ENCODE data around the gene SEC62.
A peak's percentile ranks its signal among the peaks of the same experiment; 100 is the strongest.

The SEC62 gene

DNA sequence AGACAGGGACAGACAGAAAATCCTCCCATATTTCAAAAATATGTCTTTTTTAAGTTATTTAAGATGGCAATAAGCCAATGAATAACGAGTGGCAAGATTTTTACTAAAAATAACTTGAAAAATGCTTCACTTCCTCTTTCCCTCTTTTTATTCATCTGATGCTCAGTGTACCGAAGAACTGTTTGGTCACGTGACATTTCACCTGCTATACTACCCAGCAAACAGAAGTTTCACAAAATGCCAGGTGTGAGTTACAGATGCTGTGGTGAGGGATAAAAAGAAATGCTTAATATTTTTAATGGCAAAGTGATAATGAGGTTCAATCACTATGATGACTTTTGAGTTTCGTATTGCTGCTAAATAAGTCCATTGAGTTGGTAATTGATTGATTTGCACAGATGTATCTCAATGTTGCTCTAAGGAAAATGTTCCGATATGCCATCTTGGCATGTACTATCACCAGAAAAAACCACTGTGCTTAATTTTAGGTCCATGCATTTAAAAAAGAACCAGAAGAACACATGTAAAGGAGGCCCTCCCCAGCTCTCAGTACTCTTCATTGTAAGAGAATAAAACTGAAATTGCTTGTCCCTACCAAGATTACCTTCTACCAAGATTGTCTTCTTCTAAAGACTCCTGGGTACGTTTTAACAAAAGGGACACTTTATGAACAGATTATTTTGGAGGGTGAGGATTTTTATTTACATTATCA lies 26.0 kb upstream of the SEC62 start:
- Histone ChIP-seq H3K4me1 (ENCODE audit: low read depth, poor library complexity, severe bottlenecking) (peaks cover 42% of the 10 kb centered on the region), H3K36me3 (ENCODE audit: insufficient read depth) (no peaks in the 10 kb centered on the region), H2AFZ (ENCODE audit: low read depth) (peak overlapping the region; percentile 49), H3K27ac (peak overlapping the region; percentile 30; the same call in 1 of the 2 replicates), H3K4me2 (peak overlapping the region; percentile 59), H3K9ac (no peak overlapping the region), H3K27me3 (ENCODE audit: insufficient read depth, low read depth) (no peaks in the 10 kb centered on the region), H4K20me1 (ENCODE audit: insufficient read depth) (no peaks in the 10 kb centered on the region), H3K79me2 (ENCODE audit: insufficient read depth, low read depth) (no peaks in the 10 kb centered on the region), H3K4me3 (IDR thresholded peaks at IDR 0.05; ENCODE audit: insufficient read depth, low read depth, low read length) (peak overlapping the region; percentile 21)
- TF ChIP-seq, protein P1, sequence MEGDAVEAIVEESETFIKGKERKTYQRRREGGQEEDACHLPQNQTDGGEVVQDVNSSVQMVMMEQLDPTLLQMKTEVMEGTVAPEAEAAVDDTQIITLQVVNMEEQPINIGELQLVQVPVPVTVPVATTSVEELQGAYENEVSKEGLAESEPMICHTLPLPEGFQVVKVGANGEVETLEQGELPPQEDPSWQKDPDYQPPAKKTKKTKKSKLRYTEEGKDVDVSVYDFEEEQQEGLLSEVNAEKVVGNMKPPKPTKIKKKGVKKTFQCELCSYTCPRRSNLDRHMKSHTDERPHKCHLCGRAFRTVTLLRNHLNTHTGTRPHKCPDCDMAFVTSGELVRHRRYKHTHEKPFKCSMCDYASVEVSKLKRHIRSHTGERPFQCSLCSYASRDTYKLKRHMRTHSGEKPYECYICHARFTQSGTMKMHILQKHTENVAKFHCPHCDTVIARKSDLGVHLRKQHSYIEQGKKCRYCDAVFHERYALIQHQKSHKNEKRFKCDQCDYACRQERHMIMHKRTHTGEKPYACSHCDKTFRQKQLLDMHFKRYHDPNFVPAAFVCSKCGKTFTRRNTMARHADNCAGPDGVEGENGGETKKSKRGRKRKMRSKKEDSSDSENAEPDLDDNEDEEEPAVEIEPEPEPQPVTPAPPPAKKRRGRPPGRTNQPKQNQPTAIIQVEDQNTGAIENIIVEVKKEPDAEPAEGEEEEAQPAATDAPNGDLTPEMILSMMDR (conservative IDR thresholded peaks at IDR 0.05; ENCODE audit: low read depth, low read length), result no peak

DNA sequence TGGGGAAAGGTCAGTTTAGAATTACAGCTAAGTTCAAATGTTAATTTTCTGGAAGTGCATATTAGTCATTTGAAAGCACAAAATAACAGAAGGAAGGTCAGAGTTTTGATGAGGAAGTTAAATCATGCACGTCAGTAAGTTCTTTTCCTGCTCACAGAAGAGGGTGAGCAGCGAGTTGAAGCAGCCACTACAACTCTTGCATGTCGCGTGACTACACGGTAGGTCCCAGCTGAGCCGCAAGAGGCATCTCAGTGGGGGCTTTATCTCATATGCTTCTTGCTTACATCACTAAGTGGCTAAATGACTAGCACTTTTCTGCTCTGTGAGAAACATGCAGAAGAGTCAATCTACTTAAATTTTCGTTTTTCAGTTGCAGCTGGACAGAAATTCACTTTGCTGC lies 21.3 kb upstream of the SEC62 start:
- Histone ChIP-seq H3K27ac (no peak overlapping the region), H3K4me3 (IDR thresholded peaks at IDR 0.05; ENCODE audit: insufficient read depth, low read depth, low read length) (no peak overlapping the region), H4K20me1 (ENCODE audit: insufficient read depth) (no peaks in the 10 kb centered on the region), H3K4me1 (ENCODE audit: low read depth, poor library complexity, severe bottlenecking) (peaks cover 21% of the 10 kb centered on the region), H2AFZ (ENCODE audit: low read depth) (0 out of 2 replicates have a peak overlapping the region, but pooled peaks have one; percentile 12), H3K27me3 (ENCODE audit: insufficient read depth, low read depth) (no peaks in the 10 kb centered on the region), H3K9ac (no peak overlapping the region), H3K36me3 (ENCODE audit: insufficient read depth) (no peaks in the 10 kb centered on the region), H3K4me2 (no peak overlapping the region), H3K79me2 (ENCODE audit: insufficient read depth, low read depth) (no peaks in the 10 kb centered on the region)
- TF ChIP-seq, protein P1 (conservative IDR thresholded peaks at IDR 0.05; ENCODE audit: low read depth, low read length), result no peak

DNA sequence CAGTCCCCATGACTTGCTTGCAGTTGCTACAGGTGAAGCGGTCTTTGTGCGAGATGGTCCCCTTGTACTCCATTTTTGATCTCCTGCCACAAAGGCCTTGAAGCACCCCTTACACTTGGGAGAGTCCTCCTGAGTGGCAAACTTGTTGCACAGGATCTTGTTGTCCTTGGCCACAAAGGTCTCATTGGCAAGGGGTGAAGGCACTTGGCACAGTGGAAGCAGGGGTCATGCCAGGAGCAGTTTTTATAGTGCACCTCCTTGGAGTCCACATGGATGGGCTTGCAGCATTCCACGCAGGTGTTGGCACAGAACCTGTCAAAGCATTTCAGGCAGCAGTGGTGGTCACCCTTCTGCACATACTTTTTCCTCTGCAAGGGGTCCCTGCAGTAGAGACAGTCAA lies 20.3 kb upstream of the SEC62 start:
- H3K36me3 ChIP-seq (ENCODE audit: insufficient read depth), result no peaks in the 10 kb centered on the region
- H3K4me1 ChIP-seq (ENCODE audit: low read depth, poor library complexity, severe bottlenecking), result peaks cover 11% of the 10 kb centered on the region
- H3K4me2 ChIP-seq, result no peak overlapping the region
- H3K27ac ChIP-seq, result no peak overlapping the region
- H3K27me3 ChIP-seq (ENCODE audit: insufficient read depth, low read depth), result no peaks in the 10 kb centered on the region
- no peaks in the 10 kb centered on the region for H3K79me2 ChIP-seq (ENCODE audit: insufficient read depth, low read depth)
- H3K4me3 ChIP-seq (IDR thresholded peaks at IDR 0.05; ENCODE audit: insufficient read depth, low read depth, low read length), result no peak overlapping the region
- TF ChIP-seq, protein P1 (conservative IDR thresholded peaks at IDR 0.05; ENCODE audit: low read depth, low read length), result no peak
- H2AFZ ChIP-seq (ENCODE audit: low read depth), result no peak overlapping the region
- H4K20me1 ChIP-seq (ENCODE audit: insufficient read depth), result no peaks in the 10 kb centered on the region
- H3K9ac ChIP-seq, result no peak overlapping the region

DNA sequence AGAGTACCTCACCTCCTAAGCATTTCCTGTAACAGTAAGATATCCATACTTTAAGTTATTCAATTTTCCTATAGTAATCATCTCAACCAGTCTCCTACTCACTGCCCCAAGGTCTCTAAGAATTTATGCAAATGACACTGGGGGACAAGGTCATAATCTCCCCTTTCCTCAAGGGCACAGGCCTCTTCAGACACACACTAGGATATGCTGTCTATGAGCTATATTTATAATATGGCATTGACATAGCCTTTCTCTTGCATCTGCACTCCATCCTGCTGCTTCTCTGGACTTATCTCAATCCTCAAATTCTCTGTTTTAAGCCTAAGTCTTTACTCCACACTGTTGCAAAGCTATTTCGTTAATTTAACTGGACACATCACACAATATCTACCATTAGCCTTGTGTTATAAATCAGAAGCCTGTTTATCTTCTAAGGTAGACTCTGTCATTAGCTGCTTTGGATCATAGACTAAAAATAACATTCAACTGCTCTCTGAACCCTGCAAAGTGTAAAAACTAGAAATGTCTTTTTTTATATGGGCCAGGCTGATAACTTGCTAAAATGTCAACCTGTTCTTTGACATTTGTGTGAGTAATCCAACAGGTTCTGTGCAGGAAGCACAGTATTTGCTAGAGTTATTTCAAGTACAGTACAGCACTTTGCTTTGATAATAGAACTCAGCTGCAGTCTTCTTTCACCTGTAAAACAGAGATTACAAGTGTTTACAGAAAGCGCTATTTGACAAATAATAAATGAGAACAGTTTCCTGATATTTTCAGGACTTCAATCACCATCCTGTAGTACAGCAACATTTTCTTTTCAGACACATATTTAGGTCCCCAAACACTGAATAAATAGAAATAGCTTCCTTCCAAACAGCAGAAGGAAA lies 17.8 kb upstream of the SEC62 start:
- Histone ChIP-seq H3K4me1 (ENCODE audit: low read depth, poor library complexity, severe bottlenecking) (no peaks in the 10 kb centered on the region), H3K4me2 (no peak overlapping the region), H4K20me1 (ENCODE audit: insufficient read depth) (no peaks in the 10 kb centered on the region), H3K27ac (no peak overlapping the region), H3K9ac (no peak overlapping the region), H3K79me2 (ENCODE audit: insufficient read depth, low read depth) (no peaks in the 10 kb centered on the region), H3K36me3 (ENCODE audit: insufficient read depth) (no peaks in the 10 kb centered on the region), H3K4me3 (IDR thresholded peaks at IDR 0.05; ENCODE audit: insufficient read depth, low read depth, low read length) (no peak overlapping the region), H3K27me3 (ENCODE audit: insufficient read depth, low read depth) (no peaks in the 10 kb centered on the region), H2AFZ (ENCODE audit: low read depth) (no peak overlapping the region)
- TF ChIP-seq, protein P1 (conservative IDR thresholded peaks at IDR 0.05; ENCODE audit: low read depth, low read length), result no peak
